NCI-H1092 (cell line): ENCODE measurements around the gene INTS4.
A peak's percentile ranks its signal among the peaks of the same experiment; 100 is the strongest.
"Not testable (repeated sequence)": the region's sequence is repeated elsewhere in the genome, so short reads cannot be mapped to it uniquely, and the experiment has no call there.

Experiments
- DNase-seq: peaks from one replicate; lab custom pipeline; 2025; lab: John Stamatoyannopoulos, UW

The INTS4 gene

GRCh38 chr11:77994434-77995362 lies at the start of gene INTS4:
TSS of gene INTS4 (minus strand) at chr11:77994668. CDS start at chr11:77994643, 25 bp downstream.
- DNase-seq: peak; percentile 100

- no peak for DNase-seq
Observed at GRCh38 chr11:78041843-78042440, 47.5 kb upstream of the INTS4 start.

GRCh38 chr11:78041380-78041719 lies 46.9 kb upstream of the INTS4 start:
- DNase-seq: not testable (repeated sequence)

- DNase-seq: no peak
Observed at GRCh38 chr11:78040691-78041379, 46.4 kb upstream of the INTS4 start.

GRCh38 chr11:78039919-78040671 lies 45.6 kb upstream of the INTS4 start:
- peak; percentile 75 for DNase-seq

GRCh38 chr11:78039391-78039918 lies 45.0 kb upstream of the INTS4 start:
- DNase-seq: peak; percentile 24

- no peak for DNase-seq
Observed at GRCh38 chr11:78038697-78039313, 44.3 kb upstream of the INTS4 start.

GRCh38 chr11:78037825-78038620 lies 43.6 kb upstream of the INTS4 start:
- DNase-seq: no peak

GRCh38 chr11:78037056-78037455 lies 42.6 kb upstream of the INTS4 start:
- DNase-seq: peak; percentile 25

- DNase-seq: no peak
Observed at GRCh38 chr11:78036313-78036712, 41.8 kb upstream of the INTS4 start.

GRCh38 chr11:78034623-78035022 lies 40.2 kb upstream of the INTS4 start:
- no peak for DNase-seq

- no peak for DNase-seq
Observed at GRCh38 chr11:78033040-78033439, 38.6 kb upstream of the INTS4 start.

GRCh38 chr11:78032090-78032489 lies 37.6 kb upstream of the INTS4 start:
- DNase-seq: no peak

- DNase-seq: peak; percentile 22
Observed at GRCh38 chr11:78031629-78032028, 37.2 kb upstream of the INTS4 start.

GRCh38 chr11:78030429-78031325 lies 36.2 kb upstream of the INTS4 start:
- peak; percentile 100 for DNase-seq

- DNase-seq: not testable (repeated sequence)
Observed at GRCh38 chr11:78028423-78028822, 34.0 kb upstream of the INTS4 start.

GRCh38 chr11:78027759-78028158 lies 33.3 kb upstream of the INTS4 start:
- no peak for DNase-seq

- DNase-seq: no peak
Observed at GRCh38 chr11:78025378-78025777, 30.9 kb upstream of the INTS4 start.

- DNase-seq: no peak
Observed at GRCh38 chr11:78023426-78023825, 29.0 kb upstream of the INTS4 start.
